Umbilical cord (tissue), 2 donors: ENCODE results near the gene KRT74. TPM values are rescaled to one million over a fixed set of nuclear protein-coding genes. Genes with fewer than 3 reads are reported as not detected.

Experiments used
- DNase-seq: peaks from one replicate; pipeline ENCODE4 v3.0.0-alpha.2; 2015; ENCODE audit warnings: low spot score
- total RNA-seq: library from RNA; depleted of rRNA; stranded (reverse); fragments of >200 nt; gene quantifications from one replicate; pipeline ENCODE4 v1.2.3, GENCODE V29; 2014; ENCODE audit warnings: low replicate concordance; ENCODE audit not compliant: insufficient read depth

The KRT74 gene
- total RNA-seq, 1 donor from 2014 or later, result 3.4 TPM

GRCh38 chr12:52539083-52539820 is 34.4 kb downstream of the KRT74 start:
- DNase-seq, result peak; percentile 84

- no peak for DNase-seq
Observed at GRCh38 chr12:52537101-52537500, 36.5 kb downstream of the KRT74 start.

- no peak for DNase-seq
Observed at GRCh38 chr12:52535574-52535973, 38.1 kb downstream of the KRT74 start.

DNA sequence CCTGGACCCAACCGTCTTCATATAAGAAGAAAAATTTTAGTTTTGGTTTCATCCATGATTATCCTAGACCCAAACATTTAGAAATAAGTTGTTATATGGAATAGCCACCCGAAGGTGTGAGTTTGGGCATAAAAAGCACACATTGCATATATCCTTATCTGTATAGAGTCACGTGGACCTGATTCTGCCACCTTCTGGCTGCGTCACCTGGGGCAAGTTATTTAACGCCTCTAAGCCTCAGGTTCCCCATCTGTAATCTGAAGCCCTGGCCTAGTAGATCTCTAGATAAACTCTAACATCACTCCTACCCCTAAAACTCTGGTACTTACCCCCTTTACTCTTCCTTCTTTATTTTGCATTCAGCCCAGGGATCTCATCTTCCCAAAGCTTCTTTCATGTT is 39.2 kb downstream of the KRT74 start:
- no peak for DNase-seq

DNA sequence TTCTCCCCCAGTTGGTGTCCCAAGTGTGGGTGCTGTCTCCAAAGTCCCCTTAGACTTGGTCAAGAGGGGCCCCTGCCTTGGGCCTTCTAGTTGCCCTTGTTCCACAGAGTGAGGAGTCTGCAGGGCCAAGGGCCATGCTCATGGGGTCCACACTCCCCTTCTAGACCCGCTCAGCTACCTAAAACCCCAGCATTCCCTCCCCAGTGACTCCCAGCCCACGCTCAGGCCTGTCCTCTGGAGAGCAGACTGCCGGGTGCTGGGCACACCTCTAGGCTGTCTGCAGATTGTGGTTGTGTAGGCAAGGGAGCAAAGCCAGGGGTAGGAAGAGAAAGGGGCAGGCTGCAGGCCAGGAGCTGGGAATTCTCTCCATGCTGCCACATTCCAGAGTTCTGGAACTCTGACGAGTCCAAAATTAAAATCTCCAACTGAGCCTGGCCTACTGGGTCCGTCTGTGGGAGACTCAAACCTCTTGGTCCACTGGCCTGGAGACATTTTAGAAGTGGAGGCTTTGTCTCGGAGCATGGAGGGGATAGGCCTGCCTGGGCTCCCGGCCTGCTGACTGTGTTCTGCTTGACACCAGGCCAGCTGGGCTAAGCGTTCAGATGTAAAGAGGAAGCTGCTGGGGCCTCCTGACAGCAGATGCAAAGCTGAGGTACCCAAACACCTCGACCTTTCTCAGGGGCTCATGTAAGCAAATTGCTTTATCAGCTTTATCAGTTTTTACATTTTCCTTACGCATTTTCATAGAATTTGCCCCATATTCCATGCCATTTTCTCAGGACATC is 39.8 kb downstream of the KRT74 start:
- DNase-seq, result peak; percentile 49

DNA sequence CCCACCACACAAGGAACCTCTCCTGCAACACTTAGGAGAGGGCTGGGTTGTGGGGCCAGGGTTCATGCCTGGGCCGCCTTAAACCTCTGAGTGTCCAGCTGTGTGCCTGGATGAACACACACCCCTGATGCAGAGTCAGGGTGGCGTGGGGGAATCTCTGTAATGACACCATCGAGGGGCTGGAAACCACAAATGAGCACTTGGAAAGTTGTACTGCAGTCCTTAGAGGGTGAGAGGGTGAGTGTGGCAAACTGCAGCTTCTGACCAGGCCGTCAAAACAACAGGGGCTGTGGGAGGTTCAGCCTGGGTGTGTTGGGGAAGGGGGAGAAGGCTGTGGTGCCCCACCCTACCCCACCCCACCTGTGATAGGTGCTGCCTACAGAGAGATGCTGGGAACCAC is 41.0 kb downstream of the KRT74 start:
- no peak for DNase-seq

GRCh38 chr12:52531566-52532300 is 41.9 kb downstream of the KRT74 start:
- no peak for DNase-seq

- no peak for DNase-seq
Observed at GRCh38 chr12:52530905-52531304, 42.7 kb downstream of the KRT74 start.

GRCh38 chr12:52530366-52530765 is 43.3 kb downstream of the KRT74 start:
- no peak for DNase-seq

DNA sequence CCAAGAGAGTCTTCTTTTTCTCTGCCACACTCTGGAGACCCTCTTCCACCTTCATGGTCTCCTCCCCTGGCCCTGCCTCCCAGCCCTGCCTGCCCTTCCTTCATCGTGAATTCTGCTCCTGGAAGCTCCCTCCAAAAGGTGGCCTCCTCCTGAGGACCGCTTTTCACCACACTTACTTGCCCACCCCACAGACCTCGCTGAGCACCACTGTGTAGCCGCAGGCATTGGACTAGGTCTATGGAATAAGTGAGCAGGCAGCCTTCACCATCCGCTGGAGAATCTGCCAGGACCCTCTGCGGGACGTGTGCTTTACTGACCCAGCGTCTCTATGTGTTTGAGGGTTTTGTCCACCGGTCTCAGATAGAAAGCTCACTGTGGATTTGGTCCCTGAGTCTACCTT is 43.8 kb downstream of the KRT74 start:
- DNase-seq, result no peak

DNA sequence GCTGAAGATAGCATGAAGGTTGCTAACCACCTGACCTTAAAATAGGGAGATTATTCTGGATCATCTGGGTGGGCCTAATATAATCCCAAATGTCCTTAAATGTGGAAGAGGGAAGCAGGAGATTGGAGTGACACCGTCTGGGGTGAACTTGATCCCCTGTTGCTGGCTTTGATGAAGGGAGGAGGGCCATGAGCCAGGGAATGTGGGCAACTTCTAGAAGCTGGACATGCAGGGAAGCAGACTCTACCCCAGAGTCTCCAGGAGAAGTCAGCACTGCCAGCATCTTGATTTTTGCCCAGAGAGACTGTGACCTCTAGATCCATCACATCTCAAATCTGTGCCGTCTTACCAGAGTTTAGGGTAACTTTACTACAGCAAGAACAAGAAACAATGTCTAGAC is 44.2 kb downstream of the KRT74 start:
- DNase-seq, result no peak

GRCh38 chr12:52528641-52529143 is 45.0 kb downstream of the KRT74 start:
- no peak for DNase-seq

GRCh38 chr12:52527121-52527800 is 46.4 kb downstream of the KRT74 start:
- DNase-seq, result no peak

- no peak for DNase-seq
Observed at GRCh38 chr12:52526511-52526951, 47.1 kb downstream of the KRT74 start.

GRCh38 chr12:52525661-52526499 is 47.8 kb downstream of the KRT74 start:
- no peak for DNase-seq

DNA sequence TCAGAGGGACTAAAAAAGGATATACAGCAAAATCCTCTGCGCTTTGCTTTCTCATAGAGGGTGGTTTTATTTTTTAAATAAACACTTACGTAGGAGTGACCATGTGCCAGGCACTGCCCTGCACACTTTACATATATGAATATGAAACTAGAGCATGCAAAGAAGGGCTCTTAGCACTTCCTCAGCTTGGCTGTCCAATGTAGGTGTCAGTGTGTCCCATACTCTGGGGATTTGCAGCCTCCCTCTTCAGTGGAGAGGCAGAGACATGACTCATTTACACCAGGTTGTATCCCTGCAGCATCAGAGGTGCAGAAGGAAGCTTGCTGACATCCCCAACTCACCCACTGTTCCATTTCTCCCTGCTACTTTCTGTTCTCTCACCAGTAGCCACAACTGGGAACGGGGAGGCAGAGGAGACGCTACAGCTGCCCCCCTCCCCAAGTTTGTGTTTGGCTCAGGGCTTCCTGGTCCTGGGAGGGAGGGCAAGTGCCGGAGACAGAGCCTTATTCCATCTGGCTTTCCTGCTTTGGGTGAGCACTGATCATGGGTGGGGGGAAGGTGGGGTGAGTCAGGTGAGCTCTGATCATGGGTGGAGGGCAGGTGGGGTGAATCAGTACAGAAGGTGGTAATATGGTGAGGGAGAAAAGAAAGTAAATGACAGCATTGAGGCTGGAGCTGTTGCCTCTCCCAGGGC is 48.6 kb downstream of the KRT74 start:
- DNase-seq, result no peak

- DNase-seq, result peak; percentile 54
Observed at GRCh38 chr12:52524241-52524897, 49.3 kb downstream of the KRT74 start.

GRCh38 chr12:52523824-52524223 is 49.8 kb downstream of the KRT74 start:
- DNase-seq, result no peak

GRCh38 chr12:52522346-52523011 is 51.2 kb downstream of the KRT74 start:
- DNase-seq, result no peak
